ENCODE measurements around the gene CCDC144A.
A peak's percentile ranks its signal among the peaks of the same experiment; 100 is the strongest.
"Not testable (repeated sequence)": the region's sequence is repeated elsewhere in the genome, so short reads cannot be mapped to it uniquely, and the experiment has no call there.

Gene CCDC144A

GRCh38 chr17:16689731-16690281, at the start of gene CCDC144A:
CCDC144A (plus strand) TSS chr17:16690241; CDS start chr17:16690401, 160 bp downstream.
- peak; percentile 17 for DNase-seq (ENCODE audit: low read depth)

GRCh38 chr17:16649585-16649984, 40.5 kb upstream of the CCDC144A start:
- no peak for DNase-seq (ENCODE audit: low read depth)

GRCh38 chr17:16652252-16652651, 37.8 kb upstream of the CCDC144A start:
- DNase-seq (ENCODE audit: low read depth), result no peak

GRCh38 chr17:16652847-16653366, 37.1 kb upstream of the CCDC144A start:
- no peak for DNase-seq (ENCODE audit: low read depth)

- DNase-seq (ENCODE audit: low read depth), result peak; percentile 81
These were observed 36.5 kb upstream of the CCDC144A start, which contains the start of gene ZNF624 for GRCh38 chr17:16653367-16654041. ZNF624 (minus strand) TSS chr17:16653850.

GRCh38 chr17:16661217-16661616, 28.8 kb upstream of the CCDC144A start:
- DNase-seq (ENCODE audit: low read depth), result no peak

- DNase-seq (ENCODE audit: low read depth), result no peak
These were observed 27.1 kb upstream of the CCDC144A start for GRCh38 chr17:16662936-16663335.

- not testable (repeated sequence) for DNase-seq (ENCODE audit: low read depth)
These were observed 23.5 kb upstream of the CCDC144A start for GRCh38 chr17:16666553-16666906.

- not testable (repeated sequence) for DNase-seq (ENCODE audit: low read depth)
These were observed 23.0 kb upstream of the CCDC144A start for GRCh38 chr17:16666907-16667636.

GRCh38 chr17:16676676-16677268, 13.3 kb upstream of the CCDC144A start:
- no peak for DNase-seq (ENCODE audit: low read depth)

GRCh38 chr17:16683290-16684138, 6.5 kb upstream of the CCDC144A start:
- not testable (repeated sequence) for DNase-seq (ENCODE audit: low read depth)

- DNase-seq (ENCODE audit: low read depth), result not testable (repeated sequence)
These were observed 4.0 kb upstream of the CCDC144A start for GRCh38 chr17:16686019-16686418.

- DNase-seq (ENCODE audit: low read depth), result not testable (repeated sequence)
These were observed 2.9 kb upstream of the CCDC144A start for GRCh38 chr17:16687151-16687550.

GRCh38 chr17:16690447-16690846, 406 bp downstream of the CCDC144A start:
- DNase-seq (ENCODE audit: low read depth), result not testable (repeated sequence)

- DNase-seq (ENCODE audit: low read depth), result not testable (repeated sequence)
These were observed 7.6 kb downstream of the CCDC144A start for GRCh38 chr17:16697603-16698002.

GRCh38 chr17:16745492-16746203, 55.6 kb downstream of the CCDC144A start:
- not testable (repeated sequence) for DNase-seq (ENCODE audit: low read depth)

- DNase-seq (ENCODE audit: low read depth), result not testable (repeated sequence)
These were observed 56.5 kb downstream of the CCDC144A start for GRCh38 chr17:16746571-16746970.

- DNase-seq (ENCODE audit: low read depth), result not testable (repeated sequence)
These were observed 60.5 kb downstream of the CCDC144A start for GRCh38 chr17:16750515-16750914.

GRCh38 chr17:16751224-16751923, 61.3 kb downstream of the CCDC144A start:
- not testable (repeated sequence) for DNase-seq (ENCODE audit: low read depth)

- not testable (repeated sequence) for DNase-seq (ENCODE audit: low read depth)
These were observed 61.9 kb downstream of the CCDC144A start for GRCh38 chr17:16751924-16752287.
